K562 treated with DMSO at 1 percent for 12 hours (cell line): ENCODE data around the gene RASSF6. TPM values are rescaled to one million over a fixed set of nuclear protein-coding genes. Genes with fewer than 3 reads are reported as not detected.

Experiments used
- total RNA-seq: library from RNA; unstranded; fragments of 300-600 nt; gene quantifications from 2 replicates; pipeline ENCODE4 v1.2.3, GENCODE V29; 2022; ENCODE audit not compliant: insufficient read depth

Gene RASSF6, protein sequence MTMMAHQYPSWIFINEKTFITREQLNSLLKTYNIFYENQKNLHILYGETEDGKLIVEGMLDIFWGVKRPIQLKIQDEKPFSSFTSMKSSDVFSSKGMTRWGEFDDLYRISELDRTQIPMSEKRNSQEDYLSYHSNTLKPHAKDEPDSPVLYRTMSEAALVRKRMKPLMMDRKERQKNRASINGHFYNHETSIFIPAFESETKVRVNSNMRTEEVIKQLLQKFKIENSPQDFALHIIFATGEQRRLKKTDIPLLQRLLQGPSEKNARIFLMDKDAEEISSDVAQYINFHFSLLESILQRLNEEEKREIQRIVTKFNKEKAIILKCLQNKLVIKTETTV
- total RNA-seq, result 0.77 TPM in 1 of 2 replicates, not detected in the other

DNA sequence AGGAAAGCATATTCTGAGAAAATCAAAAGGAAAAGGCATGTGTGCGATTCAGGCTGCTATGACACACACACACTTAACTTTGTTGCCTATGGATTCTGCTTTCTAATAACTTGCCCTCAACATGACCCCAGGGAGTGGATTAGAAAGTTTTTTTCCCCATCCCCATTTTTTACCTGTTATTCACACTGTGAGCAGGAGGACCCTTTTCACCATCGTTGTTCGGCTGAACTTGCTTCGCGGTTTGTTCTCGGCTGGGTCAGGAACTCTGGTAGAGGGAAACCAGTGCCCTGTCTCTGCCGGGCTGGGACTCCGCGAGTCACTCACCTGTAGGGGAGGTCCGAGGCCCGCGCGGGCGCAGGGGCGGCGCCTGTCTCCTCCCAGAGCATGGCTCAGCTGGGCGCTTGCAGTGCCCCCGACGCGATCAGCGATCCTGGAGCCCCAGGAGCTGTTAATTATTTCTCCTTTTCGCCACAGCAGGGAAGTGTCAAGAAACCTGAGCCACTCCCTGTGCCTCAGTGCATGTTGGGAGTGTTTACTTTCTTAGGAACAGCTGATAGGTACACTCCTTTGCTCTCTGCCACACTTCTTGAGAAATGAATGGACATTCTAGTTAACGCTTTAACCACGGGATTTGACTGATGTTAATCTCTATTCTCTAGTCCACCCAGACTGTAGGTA, at the start of gene RASSF6:
TSS of gene RASSF6 (minus strand) at position 322 of the 678 bp plus-strand sequence. CDS start 8,641 bp downstream, outside the sequence.

Other genes with a start within 250 kb of the RASSF6 start
- gene ALB, start 216.1 kb downstream of the RASSF6 start, total RNA-seq, result not detected in 2 replicates
- gene AFP, start 184.2 kb downstream of the RASSF6 start, total RNA-seq, result 2.4 and 2.5 TPM in 2 replicates
- not detected in 2 replicates for gene AFM, start 138.7 kb downstream of the RASSF6 start, total RNA-seq
- 6.2 and 12.4 TPM in 2 replicates for gene CXCL8, start 120.1 kb upstream of the RASSF6 start, total RNA-seq
- not detected in 2 replicates for gene CXCL6, start 216.2 kb upstream of the RASSF6 start, total RNA-seq
- gene PF4V1, start 232.9 kb upstream of the RASSF6 start, total RNA-seq, result not detected in 2 replicates
- gene CXCL1, start 249.0 kb upstream of the RASSF6 start, total RNA-seq, result 1.6 and 6.2 TPM in 2 replicates